ENCODE data around the gene WDR59.

The WDR59 gene

DNA sequence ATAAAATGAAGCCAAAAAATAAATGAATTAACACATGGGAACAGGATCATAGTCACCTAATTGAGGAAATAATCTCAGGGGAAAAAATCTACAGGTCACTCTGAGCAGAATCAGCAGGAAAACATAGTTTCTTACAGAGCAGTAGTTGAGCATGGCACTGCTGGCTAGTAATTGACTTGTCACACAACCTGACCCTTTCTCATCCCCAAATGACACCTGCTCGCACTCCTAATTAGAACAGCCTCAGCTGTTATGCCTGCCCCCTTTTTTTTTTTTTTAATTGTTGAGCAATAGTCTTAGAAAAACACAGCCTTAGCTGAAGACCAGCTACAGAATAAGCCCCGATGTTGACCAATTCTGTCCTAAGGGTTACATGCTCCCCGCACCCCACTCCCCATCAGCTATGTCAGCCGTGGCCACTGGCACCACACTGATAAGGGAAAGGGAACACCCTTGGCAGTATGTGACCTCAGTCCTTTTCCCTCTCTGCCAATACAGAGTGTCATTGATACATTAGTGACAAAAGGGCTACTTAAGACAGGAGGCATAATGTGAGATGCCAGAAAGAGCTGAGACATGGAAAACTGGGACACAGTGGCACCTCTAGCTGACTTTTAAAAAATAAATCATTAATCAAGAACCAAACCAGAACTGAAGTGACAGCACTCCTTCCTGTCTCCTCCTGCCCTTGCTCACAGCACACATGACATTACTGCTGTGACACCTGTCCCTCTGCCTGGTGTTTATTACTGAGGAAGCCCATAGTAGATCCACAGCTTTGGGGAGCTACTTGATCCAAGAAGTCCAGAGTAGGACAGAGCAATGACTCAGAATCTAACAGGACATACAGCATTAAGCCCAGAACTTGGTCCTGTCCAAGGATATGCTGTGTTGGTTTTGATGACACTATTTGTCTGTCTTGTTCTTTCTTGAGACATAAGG lies 41.7 kb downstream of the WDR59 start:
- no peak for DNase-seq (ENCODE audit: low read depth)
- TF ChIP-seq MYC (IDR thresholded peaks at IDR 0.05; ENCODE audit: low read depth, low read length) = no peak
- TF ChIP-seq, protein P1, sequence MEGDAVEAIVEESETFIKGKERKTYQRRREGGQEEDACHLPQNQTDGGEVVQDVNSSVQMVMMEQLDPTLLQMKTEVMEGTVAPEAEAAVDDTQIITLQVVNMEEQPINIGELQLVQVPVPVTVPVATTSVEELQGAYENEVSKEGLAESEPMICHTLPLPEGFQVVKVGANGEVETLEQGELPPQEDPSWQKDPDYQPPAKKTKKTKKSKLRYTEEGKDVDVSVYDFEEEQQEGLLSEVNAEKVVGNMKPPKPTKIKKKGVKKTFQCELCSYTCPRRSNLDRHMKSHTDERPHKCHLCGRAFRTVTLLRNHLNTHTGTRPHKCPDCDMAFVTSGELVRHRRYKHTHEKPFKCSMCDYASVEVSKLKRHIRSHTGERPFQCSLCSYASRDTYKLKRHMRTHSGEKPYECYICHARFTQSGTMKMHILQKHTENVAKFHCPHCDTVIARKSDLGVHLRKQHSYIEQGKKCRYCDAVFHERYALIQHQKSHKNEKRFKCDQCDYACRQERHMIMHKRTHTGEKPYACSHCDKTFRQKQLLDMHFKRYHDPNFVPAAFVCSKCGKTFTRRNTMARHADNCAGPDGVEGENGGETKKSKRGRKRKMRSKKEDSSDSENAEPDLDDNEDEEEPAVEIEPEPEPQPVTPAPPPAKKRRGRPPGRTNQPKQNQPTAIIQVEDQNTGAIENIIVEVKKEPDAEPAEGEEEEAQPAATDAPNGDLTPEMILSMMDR (IDR thresholded peaks at IDR 0.05; ENCODE audit: low read depth, low read length) = no peak
- TF ChIP-seq, protein P2, sequence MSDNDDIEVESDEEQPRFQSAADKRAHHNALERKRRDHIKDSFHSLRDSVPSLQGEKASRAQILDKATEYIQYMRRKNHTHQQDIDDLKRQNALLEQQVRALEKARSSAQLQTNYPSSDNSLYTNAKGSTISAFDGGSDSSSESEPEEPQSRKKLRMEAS (IDR thresholded peaks at IDR 0.05; ENCODE audit: low read depth, low read length) = no peak
- no peak for TF ChIP-seq POLR2A (IDR thresholded peaks at IDR 0.05; ENCODE audit: extremely low read depth, insufficient read length)
- H3K4me3 ChIP-seq (ENCODE audit: low read depth, low read length) = no peak overlapping the region

DNA sequence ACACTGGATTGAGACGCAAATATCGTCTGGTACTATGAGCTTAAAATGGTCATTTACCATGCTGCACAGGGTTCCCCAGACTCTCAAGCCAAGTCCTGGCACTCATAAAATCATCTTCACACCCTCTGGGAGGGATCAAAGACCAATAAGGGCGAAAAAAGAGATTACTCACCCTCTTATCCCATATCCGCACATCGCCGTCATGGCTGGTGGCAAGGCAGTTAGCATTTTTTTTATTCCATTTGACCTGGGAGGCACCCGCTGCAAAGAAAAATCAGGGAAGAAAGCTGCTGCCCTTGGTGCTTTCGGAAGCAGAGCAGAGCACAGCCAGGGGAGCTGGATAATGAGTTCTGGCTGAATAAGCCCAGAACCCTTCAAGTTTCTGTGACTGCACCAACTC lies 42.4 kb downstream of the WDR59 start:
- no peak for TF ChIP-seq MYC (IDR thresholded peaks at IDR 0.05; ENCODE audit: low read depth, low read length)
- TF ChIP-seq, protein P2 (IDR thresholded peaks at IDR 0.05; ENCODE audit: low read depth, low read length) = no peak
- TF ChIP-seq, protein P1 (IDR thresholded peaks at IDR 0.05; ENCODE audit: low read depth, low read length) = no peak
- TF ChIP-seq POLR2A (IDR thresholded peaks at IDR 0.05; ENCODE audit: extremely low read depth, insufficient read length) = no peak
- no peak overlapping the region for H3K4me3 ChIP-seq (ENCODE audit: low read depth, low read length)
- DNase-seq (ENCODE audit: low read depth) = no peak

DNA sequence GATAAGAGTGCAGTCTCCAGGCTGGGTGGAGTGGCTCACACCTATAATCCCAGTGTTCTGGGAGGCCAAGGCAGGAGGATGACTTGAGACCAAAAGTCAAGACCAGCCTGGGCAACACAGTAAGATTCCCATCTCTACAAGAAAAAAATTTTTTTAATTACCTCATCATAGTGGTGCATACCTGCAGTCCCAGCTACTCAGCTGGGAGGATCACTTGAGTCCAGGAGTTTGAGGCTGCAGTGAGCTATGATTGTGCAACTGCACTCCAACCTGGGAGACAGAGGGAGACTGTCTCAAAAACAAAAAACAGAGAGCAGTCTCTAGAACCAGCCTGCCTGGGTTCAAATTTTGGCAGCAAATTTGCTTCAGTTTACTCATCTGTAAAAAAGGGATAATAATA lies 45.2 kb downstream of the WDR59 start:
- no peak for TF ChIP-seq MYC (IDR thresholded peaks at IDR 0.05; ENCODE audit: low read depth, low read length)
- TF ChIP-seq, protein P1 (IDR thresholded peaks at IDR 0.05; ENCODE audit: low read depth, low read length) = no peak
- TF ChIP-seq, protein P2 (IDR thresholded peaks at IDR 0.05; ENCODE audit: low read depth, low read length) = no peak
- no peak for TF ChIP-seq POLR2A (IDR thresholded peaks at IDR 0.05; ENCODE audit: extremely low read depth, insufficient read length)
- H3K4me3 ChIP-seq (ENCODE audit: low read depth, low read length) = no peak overlapping the region
- no peak for DNase-seq (ENCODE audit: low read depth)

DNA sequence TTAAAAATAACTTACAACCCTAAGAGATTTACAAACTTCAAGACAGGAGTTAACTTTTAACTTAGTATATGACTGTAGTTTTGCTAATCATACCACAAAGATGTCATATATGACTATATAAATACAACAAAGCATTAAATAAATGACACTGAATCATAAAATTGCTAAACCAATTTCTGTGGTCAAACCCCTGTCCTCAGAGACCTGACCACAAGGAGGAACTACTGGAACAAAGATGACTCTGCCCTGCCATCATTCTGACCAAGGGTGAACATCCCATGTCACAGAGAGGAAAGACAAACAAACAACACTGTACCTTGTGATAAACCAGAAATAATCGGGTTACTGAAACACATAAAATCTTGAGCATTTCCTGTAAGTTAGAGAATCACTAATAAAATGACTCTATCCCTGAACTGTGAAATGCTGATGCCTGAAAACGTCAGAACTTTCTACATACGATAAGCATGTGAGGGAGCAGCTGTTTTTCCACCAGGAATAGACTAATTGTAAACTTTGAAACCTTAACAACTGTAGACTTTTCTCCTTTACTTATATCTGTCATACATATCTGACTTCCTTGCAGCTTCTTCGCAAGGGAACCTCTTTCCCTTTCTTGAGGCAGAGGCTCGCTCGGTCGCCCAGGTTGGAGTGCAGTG lies 47.9 kb downstream of the WDR59 start:
- TF ChIP-seq, protein P1 (IDR thresholded peaks at IDR 0.05; ENCODE audit: low read depth, low read length) = no peak
- TF ChIP-seq POLR2A (IDR thresholded peaks at IDR 0.05; ENCODE audit: extremely low read depth, insufficient read length) (no peak), MYC (IDR thresholded peaks at IDR 0.05; ENCODE audit: low read depth, low read length) (no peak)
- TF ChIP-seq, protein P2 (IDR thresholded peaks at IDR 0.05; ENCODE audit: low read depth, low read length) = no peak
- peak; percentile 91 for DNase-seq (ENCODE audit: low read depth)
- H3K4me3 ChIP-seq (ENCODE audit: low read depth, low read length) = no peak overlapping the region

DNA sequence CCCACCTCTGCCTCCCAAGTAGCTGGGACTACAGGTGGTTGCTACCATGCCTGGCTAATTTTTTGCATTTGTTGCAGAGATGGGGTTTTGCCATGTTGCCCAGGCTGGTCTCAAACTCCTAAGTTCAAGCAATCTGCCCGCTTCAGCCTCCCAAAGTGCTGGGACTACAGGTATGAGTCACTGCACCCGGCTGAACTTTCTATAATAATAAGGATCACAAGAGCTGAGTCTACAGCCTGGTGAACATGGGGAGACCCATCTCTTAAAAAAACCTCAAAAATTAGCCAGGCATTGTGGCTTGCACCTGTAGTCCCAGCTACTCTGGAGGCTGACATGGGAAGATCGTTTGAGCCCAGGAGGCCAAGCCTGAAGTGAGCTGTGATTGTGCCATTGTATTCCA lies 53.5 kb downstream of the WDR59 start:
- TF ChIP-seq POLR2A (IDR thresholded peaks at IDR 0.05; ENCODE audit: extremely low read depth, insufficient read length) (no peak), MYC (IDR thresholded peaks at IDR 0.05; ENCODE audit: low read depth, low read length) (no peak)
- TF ChIP-seq, protein P2 (IDR thresholded peaks at IDR 0.05; ENCODE audit: low read depth, low read length) = no peak
- TF ChIP-seq, protein P1 (IDR thresholded peaks at IDR 0.05; ENCODE audit: low read depth, low read length) = no peak
- no peak overlapping the region for H3K4me3 ChIP-seq (ENCODE audit: low read depth, low read length)
- DNase-seq (ENCODE audit: low read depth) = no peak

Measured in NB4 (cell line).